ENCODE results near the gene RAD21L1.

Gene RAD21L1

DNA sequence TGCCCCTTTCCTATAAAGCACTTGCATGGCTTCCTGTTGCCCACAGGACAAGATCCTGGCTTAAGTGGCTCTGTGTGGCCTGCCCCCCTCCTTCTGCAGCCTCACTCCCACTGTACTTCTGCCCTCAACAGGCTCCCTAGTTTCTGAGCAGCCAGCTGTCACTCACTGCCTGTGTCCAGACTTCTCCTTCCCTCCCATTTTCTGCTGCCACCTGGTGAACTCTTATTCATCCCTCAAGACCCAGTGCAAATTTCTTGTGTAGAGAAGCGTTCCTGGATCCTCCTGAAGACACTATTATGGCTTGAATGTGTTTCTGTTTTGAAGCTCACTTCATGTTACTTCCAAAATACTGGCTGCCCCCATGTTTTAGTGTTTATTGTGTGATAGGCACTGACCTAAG lies 66.8 kb downstream of the RAD21L1 start:
- no peak for DNase-seq
- Histone ChIP-seq H3K36me3 (no peaks in the 10 kb centered on the region), H3K27me3 (no peaks in the 10 kb centered on the region), H3K9me3 (no peaks in the 10 kb centered on the region), H3K4me1 (no peaks in the 10 kb centered on the region), H3K4me3 (ENCODE audit: low read depth, low read length) (no peak overlapping the region)
- TF ChIP-seq, protein P1, sequence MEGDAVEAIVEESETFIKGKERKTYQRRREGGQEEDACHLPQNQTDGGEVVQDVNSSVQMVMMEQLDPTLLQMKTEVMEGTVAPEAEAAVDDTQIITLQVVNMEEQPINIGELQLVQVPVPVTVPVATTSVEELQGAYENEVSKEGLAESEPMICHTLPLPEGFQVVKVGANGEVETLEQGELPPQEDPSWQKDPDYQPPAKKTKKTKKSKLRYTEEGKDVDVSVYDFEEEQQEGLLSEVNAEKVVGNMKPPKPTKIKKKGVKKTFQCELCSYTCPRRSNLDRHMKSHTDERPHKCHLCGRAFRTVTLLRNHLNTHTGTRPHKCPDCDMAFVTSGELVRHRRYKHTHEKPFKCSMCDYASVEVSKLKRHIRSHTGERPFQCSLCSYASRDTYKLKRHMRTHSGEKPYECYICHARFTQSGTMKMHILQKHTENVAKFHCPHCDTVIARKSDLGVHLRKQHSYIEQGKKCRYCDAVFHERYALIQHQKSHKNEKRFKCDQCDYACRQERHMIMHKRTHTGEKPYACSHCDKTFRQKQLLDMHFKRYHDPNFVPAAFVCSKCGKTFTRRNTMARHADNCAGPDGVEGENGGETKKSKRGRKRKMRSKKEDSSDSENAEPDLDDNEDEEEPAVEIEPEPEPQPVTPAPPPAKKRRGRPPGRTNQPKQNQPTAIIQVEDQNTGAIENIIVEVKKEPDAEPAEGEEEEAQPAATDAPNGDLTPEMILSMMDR (IDR thresholded peaks at IDR 0.05; ENCODE audit: low read depth, low read length), result no peak

DNA sequence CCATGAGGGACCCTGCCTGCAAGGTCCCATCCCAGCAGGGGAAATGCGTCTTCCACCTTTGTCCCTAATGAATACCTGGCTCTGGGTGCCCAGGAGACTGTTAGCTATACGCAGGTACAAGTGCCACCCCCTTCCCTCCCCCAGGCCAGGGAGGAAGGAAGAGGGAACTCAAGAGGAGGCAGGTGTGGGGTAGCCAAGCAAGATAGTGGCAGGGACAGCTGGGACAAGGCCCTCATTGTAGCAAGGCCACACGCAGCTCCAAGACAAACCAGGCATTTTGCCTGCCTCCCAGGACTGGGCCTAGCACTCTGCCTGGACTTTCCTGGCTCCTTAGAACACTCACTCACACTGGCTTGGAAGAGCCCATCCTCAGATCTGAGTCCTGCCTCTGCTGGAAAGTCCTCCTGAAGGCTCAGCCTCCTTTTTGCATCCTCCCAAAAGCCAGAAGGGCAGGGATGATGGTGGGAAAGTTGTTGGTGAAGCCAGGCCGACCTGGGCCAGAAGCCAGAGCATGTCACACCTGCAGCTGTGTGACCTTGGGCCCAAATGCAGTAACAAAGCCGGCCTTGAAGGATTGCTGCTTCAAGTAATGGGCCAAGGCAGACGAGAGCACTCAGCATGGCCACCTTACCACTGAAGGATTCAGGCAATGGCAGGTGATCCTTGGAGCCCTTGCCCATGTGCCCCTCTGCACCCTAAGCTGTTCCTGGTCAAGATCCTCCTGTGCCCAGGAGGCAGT lies 68.0 kb downstream of the RAD21L1 start:
- Histone ChIP-seq H3K36me3 (no peaks in the 10 kb centered on the region), H3K9me3 (no peaks in the 10 kb centered on the region)

DNA sequence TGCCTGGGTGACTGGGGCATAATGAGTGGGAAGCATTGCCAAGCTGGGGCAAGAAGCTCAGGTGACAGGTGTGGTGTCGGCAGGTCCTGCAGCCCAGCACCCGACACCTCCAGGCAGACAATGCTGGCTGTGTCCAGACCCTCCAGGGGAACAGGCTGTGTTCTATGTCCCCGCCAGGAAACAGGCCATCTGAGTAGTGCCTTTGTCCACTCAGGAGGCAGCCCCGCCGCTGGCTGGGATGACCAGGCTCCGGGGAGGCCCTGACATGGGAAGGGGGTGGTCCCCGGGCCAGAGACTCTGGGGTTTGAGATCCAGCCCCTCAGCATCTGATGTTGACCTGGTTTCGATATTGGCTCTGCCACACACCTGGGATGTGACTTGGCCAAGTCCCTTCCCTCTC lies 68.7 kb downstream of the RAD21L1 start:
- Histone ChIP-seq H3K36me3 (no peaks in the 10 kb centered on the region), H3K27me3 (no peaks in the 10 kb centered on the region), H3K4me1 (no peaks in the 10 kb centered on the region), H3K9me3 (no peaks in the 10 kb centered on the region), H3K4me3 (ENCODE audit: low read depth, low read length) (no peak overlapping the region)
- TF ChIP-seq, protein P1 (IDR thresholded peaks at IDR 0.05; ENCODE audit: low read depth, low read length), result no peak
- no peak for DNase-seq

More for the DNA sequence above, 68.0 kb downstream of the RAD21L1 start:
- no peak overlapping the region for H3K4me3 ChIP-seq (ENCODE audit: low read depth, low read length)
- H3K27me3 ChIP-seq, result no peaks in the 10 kb centered on the region
- H3K4me1 ChIP-seq, result no peaks in the 10 kb centered on the region
- no peak for DNase-seq
- TF ChIP-seq, protein P1 (IDR thresholded peaks at IDR 0.05; ENCODE audit: low read depth, low read length), result no peak

DNA sequence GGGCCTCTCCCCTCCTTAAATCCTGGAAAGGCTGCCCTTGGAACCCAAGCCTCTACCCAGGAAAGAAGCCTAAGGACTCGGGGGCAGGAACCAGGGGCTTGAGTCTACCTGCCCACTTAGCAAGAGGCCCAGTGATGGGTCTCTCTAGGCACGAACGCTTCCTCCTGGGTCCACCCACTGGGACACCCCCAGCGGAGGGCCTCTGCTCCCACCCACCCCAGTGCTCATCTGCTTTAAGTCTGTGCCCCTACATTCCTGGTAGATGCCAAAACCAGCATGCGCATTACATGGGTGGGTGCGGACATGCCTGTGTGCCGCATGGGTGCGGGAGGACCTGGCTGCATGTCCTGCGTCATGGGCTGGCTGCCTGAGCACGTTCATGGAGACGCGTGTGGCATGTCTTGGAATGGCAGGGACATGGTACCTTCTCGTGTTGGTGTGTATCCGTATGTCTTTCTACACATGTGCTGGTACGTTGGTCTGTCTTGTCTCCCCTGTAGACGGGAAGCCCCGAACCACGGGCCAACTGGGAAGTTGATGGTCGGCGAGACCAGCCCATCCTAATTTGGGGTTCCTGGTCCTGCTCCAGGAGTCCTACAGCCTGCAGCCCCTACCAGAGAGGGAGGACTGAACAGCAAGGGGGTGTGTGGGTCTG lies 69.6 kb downstream of the RAD21L1 start:
- H3K4me3 ChIP-seq (ENCODE audit: low read depth, low read length), result no peak overlapping the region
- H3K27me3 ChIP-seq, result no peaks in the 10 kb centered on the region
- no peaks in the 10 kb centered on the region for H3K36me3 ChIP-seq
- TF ChIP-seq, protein P1 (IDR thresholded peaks at IDR 0.05; ENCODE audit: low read depth, low read length), result no peak
- H3K9me3 ChIP-seq, result no peaks in the 10 kb centered on the region
- no peak for DNase-seq
- H3K4me1 ChIP-seq, result no peaks in the 10 kb centered on the region

DNA sequence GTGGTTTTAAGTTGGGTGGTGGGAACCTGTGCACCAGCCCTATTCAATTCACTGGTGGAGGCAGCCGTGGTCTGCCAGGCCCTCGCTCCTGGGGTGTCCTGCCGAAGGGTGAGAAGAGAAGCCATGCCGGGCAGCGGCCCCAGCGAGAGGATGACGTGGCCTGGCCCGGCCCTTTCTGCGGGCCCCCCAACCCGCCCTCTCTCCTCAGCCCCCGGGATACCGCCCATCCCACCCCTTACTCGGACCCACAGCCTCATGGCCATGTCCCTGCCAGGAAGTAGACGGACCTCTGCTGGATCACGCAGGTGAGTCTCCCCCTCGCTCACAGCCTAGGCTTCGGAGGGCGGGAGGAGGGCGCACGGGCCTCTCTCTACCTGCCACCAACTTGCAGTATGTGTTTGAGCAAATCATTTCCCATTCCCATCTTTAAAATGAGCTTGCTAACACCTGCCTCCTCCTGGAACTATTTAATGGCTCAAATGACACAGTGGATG lies 70.3 kb downstream of the RAD21L1 start:
- no peaks in the 10 kb centered on the region for H3K4me1 ChIP-seq
- no peaks in the 10 kb centered on the region for H3K27me3 ChIP-seq
- TF ChIP-seq, protein P1 (IDR thresholded peaks at IDR 0.05; ENCODE audit: low read depth, low read length), result no peak
- no peak overlapping the region for H3K4me3 ChIP-seq (ENCODE audit: low read depth, low read length)
- no peaks in the 10 kb centered on the region for H3K36me3 ChIP-seq
- H3K9me3 ChIP-seq, result no peaks in the 10 kb centered on the region
- DNase-seq, result no peak

DNA sequence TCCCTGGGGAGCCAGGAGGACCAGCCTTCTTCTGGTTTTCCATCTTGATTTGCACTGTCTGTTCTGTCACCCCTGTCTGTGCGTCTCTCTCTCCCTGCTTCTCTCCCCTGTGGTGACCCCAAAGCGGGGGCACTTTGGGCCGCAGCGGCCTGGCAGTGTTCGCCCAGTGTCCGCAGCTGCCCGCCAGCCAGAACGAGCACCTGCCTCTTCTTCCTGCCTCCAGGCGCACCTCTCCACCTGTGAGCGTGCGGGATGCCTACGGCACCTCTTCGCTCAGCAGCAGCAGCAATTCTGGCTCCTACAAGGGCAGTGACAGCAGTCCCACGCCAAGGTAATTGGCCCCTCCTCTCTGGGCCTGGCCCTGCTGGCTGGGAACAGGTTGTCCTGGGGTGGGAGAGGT lies 71.1 kb downstream of the RAD21L1 start:
- Histone ChIP-seq H3K9me3 (no peaks in the 10 kb centered on the region), H3K4me1 (no peaks in the 10 kb centered on the region), H3K36me3 (no peaks in the 10 kb centered on the region), H3K4me3 (ENCODE audit: low read depth, low read length) (no peak overlapping the region), H3K27me3 (no peaks in the 10 kb centered on the region)
- DNase-seq, result no peak
- TF ChIP-seq, protein P1 (IDR thresholded peaks at IDR 0.05; ENCODE audit: low read depth, low read length), result no peak

Measured in BE2C (cell line).